KOPT-K1 (cell line): ENCODE data around the gene NPRL2.

Experiments
- H3K27ac ChIP-seq: fragments of 200-600 bp; sonication (generic); 2 replicates; pipeline ENCODE4 v1.5.1; 2016; ENCODE audit warnings: antibody characterized with exemption, mild to moderate bottlenecking, low read depth, low read length; ENCODE audit not compliant: poor library complexity, severe bottlenecking
- H3K36me3 ChIP-seq: fragments of 200-600 bp; sonication (generic); 2 replicates; pipeline ENCODE4 v1.5.1; 2017; ENCODE audit warnings: antibody characterized with exemption, mild to moderate bottlenecking, low read length, moderate library complexity; ENCODE audit not compliant: insufficient read depth
- H3K9me3 ChIP-seq: fragments of 200-600 bp; sonication (generic); 2 replicates; pipeline ENCODE4 v1.5.1; 2017; ENCODE audit warnings: antibody characterized with exemption, low read length, mild to moderate bottlenecking; ENCODE audit not compliant: insufficient read depth, poor library complexity, severe bottlenecking

The NPRL2 gene

GRCh38 chr3:50380405-50381085 lies 30.0 kb upstream of the NPRL2 start:
- Histone ChIP-seq H3K9me3 (no peaks in the 10 kb centered on the region), H3K36me3 (no peaks in the 10 kb centered on the region), H3K27ac (no peak overlapping the region)

- Histone ChIP-seq H3K36me3 (no peaks in the 10 kb centered on the region), H3K27ac (no peak overlapping the region), H3K9me3 (no peaks in the 10 kb centered on the region)
These were observed 28.2 kb upstream of the NPRL2 start for GRCh38 chr3:50378757-50379156.

- H3K27ac ChIP-seq, result no peak overlapping the region
- H3K36me3 ChIP-seq, result no peaks in the 10 kb centered on the region
- H3K9me3 ChIP-seq, result no peaks in the 10 kb centered on the region
These were observed 27.4 kb upstream of the NPRL2 start for GRCh38 chr3:50378024-50378423.

GRCh38 chr3:50375258-50375931 lies 24.8 kb upstream of the NPRL2 start:
- Histone ChIP-seq H3K27ac (no peak overlapping the region), H3K36me3 (no peaks in the 10 kb centered on the region), H3K9me3 (no peaks in the 10 kb centered on the region)

GRCh38 chr3:50374363-50375257 lies 24.0 kb upstream of the NPRL2 start:
- no peaks in the 10 kb centered on the region for H3K9me3 ChIP-seq
- H3K27ac ChIP-seq, result no peak overlapping the region
- H3K36me3 ChIP-seq, result no peaks in the 10 kb centered on the region

- no peaks in the 10 kb centered on the region for H3K9me3 ChIP-seq
- H3K27ac ChIP-seq, result peak overlapping the region; percentile 29
- H3K36me3 ChIP-seq, result no peaks in the 10 kb centered on the region
These were observed 22.8 kb upstream of the NPRL2 start for GRCh38 chr3:50373146-50374051.

GRCh38 chr3:50372349-50372748 lies 21.8 kb upstream of the NPRL2 start:
- H3K36me3 ChIP-seq, result no peaks in the 10 kb centered on the region
- H3K27ac ChIP-seq, result peak overlapping the region; percentile 29
- H3K9me3 ChIP-seq, result no peaks in the 10 kb centered on the region

GRCh38 chr3:50371133-50371685 lies 20.6 kb upstream of the NPRL2 start:
- Histone ChIP-seq H3K36me3 (no peaks in the 10 kb centered on the region), H3K27ac (no peak overlapping the region), H3K9me3 (no peaks in the 10 kb centered on the region)

- Histone ChIP-seq H3K9me3 (no peaks in the 10 kb centered on the region), H3K27ac (no peak overlapping the region), H3K36me3 (no peaks in the 10 kb centered on the region)
These were observed 20.0 kb upstream of the NPRL2 start for GRCh38 chr3:50370594-50370993.

- H3K27ac ChIP-seq, result no peak overlapping the region
- H3K9me3 ChIP-seq, result no peaks in the 10 kb centered on the region
- H3K36me3 ChIP-seq, result no peaks in the 10 kb centered on the region
These were observed 18.6 kb upstream of the NPRL2 start for GRCh38 chr3:50369012-50369670.

GRCh38 chr3:50365842-50366220 lies 15.3 kb upstream of the NPRL2 start:
- H3K27ac ChIP-seq, result peak overlapping the region; percentile 47
- H3K36me3 ChIP-seq, result no peaks in the 10 kb centered on the region

GRCh38 chr3:50365080-50365841 lies 14.7 kb upstream of the NPRL2 start:
- peak overlapping the region; percentile 47 for H3K27ac ChIP-seq
- H3K9me3 ChIP-seq, result no peaks in the 10 kb centered on the region
- no peaks in the 10 kb centered on the region for H3K36me3 ChIP-seq

More at GRCh38 chr3:50365842-50366220, 15.3 kb upstream of the NPRL2 start:
- no peaks in the 10 kb centered on the region for H3K9me3 ChIP-seq

- Histone ChIP-seq H3K27ac (no peak overlapping the region), H3K36me3 (no peaks in the 10 kb centered on the region), H3K9me3 (no peaks in the 10 kb centered on the region)
These were observed 14.1 kb upstream of the NPRL2 start for GRCh38 chr3:50364573-50365079.
